ENCODE data around the gene CCDC60. TPM values are rescaled to one million over a fixed set of nuclear protein-coding genes. Genes with fewer than 3 reads are reported as not detected.

CCDC60 gene
- polyA plus RNA-seq, 3 donors: not detected

- H2AFZ ChIP-seq (ENCODE audit: insufficient read depth, low read depth, low read length, poor library complexity, severe bottlenecking): no peak overlapping the region
- no peaks in the 10 kb centered on the region for H3K36me3 Mint-ChIP-seq
- no peaks in the 10 kb centered on the region for H4K20me1 ChIP-seq (ENCODE audit: insufficient read depth, low read length)
- H3K27me3 ChIP-seq (ENCODE audit: control insufficient read depth in 2 of 2, insufficient read depth in 2 of 2, low read length in 2 of 2): no peaks in the 10 kb centered on the region
- no peaks in the 10 kb centered on the region for H3K4me1 Mint-ChIP-seq
- peaks cover 0 to 13% (median 0%) of the 10 kb centered on the region in 7 donors for H3K9me3 Mint-ChIP-seq
- H3K4me2 ChIP-seq (replicated peaks; ENCODE audit: extremely low read depth, low read length, poor library complexity, severe bottlenecking): no peak overlapping the region
- intact Hi-C loops (cut with micrococcal nuclease): no loop called here
- TF ChIP-seq CTCF (IDR thresholded peaks at IDR 0.05): no peak
- no peaks in the 10 kb centered on the region for H3K36me3 ChIP-seq (replicated peaks in 1 of 2; ENCODE audit: control insufficient read depth in 1 of 2, insufficient read depth in 2 of 2, low read length in 2 of 2)
- H3K4me3 ChIP-seq (replicated peaks in 1 of 3; ENCODE audit: low read depth in 2 of 3, low read length in 3 of 3): no peak overlapping the region
- H3K27me3 Mint-ChIP-seq (ENCODE audit: low read depth in 3 of 3): peaks cover 0 to 3% (median 2%) of the 10 kb centered on the region in 3 donors
- DNase-seq: no peak
- H3K4me3 Mint-ChIP-seq: no peak overlapping the region
- H3K9ac ChIP-seq (ENCODE audit: insufficient read depth, low read length, poor library complexity, severe bottlenecking): no peak overlapping the region
- no peak overlapping the region for H3K27ac Mint-ChIP-seq
- 75% methylated on average over 4 of the region's 6 CpGs for WGBS (ENCODE audit: insufficient coverage)
- no peaks in the 10 kb centered on the region for H3K9me3 ChIP-seq (replicated peaks in 1 of 2; ENCODE audit: control insufficient read depth in 1 of 2, insufficient read depth in 1 of 2, low read length in 2 of 2)
- no peaks in the 10 kb centered on the region for H3K4me1 ChIP-seq (ENCODE audit: control insufficient read depth in 1 of 2, insufficient read depth in 2 of 2, low read length in 2 of 2)
- H3K79me2 ChIP-seq (ENCODE audit: insufficient read depth, low read length): no peaks in the 10 kb centered on the region
- no peak overlapping the region for H3K27ac ChIP-seq (ENCODE audit: low read depth in 1 of 2, low read length in 2 of 2)
Measured at GRCh38 chr12:119292893-119293630, 41.5 kb upstream of the CCDC60 start.

- no peaks in the 10 kb centered on the region for H3K4me1 Mint-ChIP-seq
- H3K27me3 Mint-ChIP-seq (ENCODE audit: low read depth in 3 of 3): peaks cover 0 to 3% (median 0%) of the 10 kb centered on the region in 3 donors
- Histone ChIP-seq H3K9ac (ENCODE audit: insufficient read depth, low read length, poor library complexity, severe bottlenecking) (no peak overlapping the region), H3K9me3 (replicated peaks in 1 of 2; ENCODE audit: control insufficient read depth in 1 of 2, insufficient read depth in 1 of 2, low read length in 2 of 2) (no peaks in the 10 kb centered on the region), H3K79me2 (ENCODE audit: insufficient read depth, low read length) (no peaks in the 10 kb centered on the region), H3K4me3 (replicated peaks in 1 of 3; ENCODE audit: low read depth in 2 of 3, low read length in 3 of 3) (no peak overlapping the region), H4K20me1 (ENCODE audit: insufficient read depth, low read length) (no peaks in the 10 kb centered on the region), H2AFZ (ENCODE audit: insufficient read depth, low read depth, low read length, poor library complexity, severe bottlenecking) (no peak overlapping the region), H3K27me3 (ENCODE audit: control insufficient read depth in 2 of 2, insufficient read depth in 2 of 2, low read length in 2 of 2) (no peaks in the 10 kb centered on the region), H3K4me2 (replicated peaks; ENCODE audit: extremely low read depth, low read length, poor library complexity, severe bottlenecking) (no peak overlapping the region), H3K4me1 (ENCODE audit: control insufficient read depth in 1 of 2, insufficient read depth in 2 of 2, low read length in 2 of 2) (no peaks in the 10 kb centered on the region), H3K36me3 (replicated peaks in 1 of 2; ENCODE audit: control insufficient read depth in 1 of 2, insufficient read depth in 2 of 2, low read length in 2 of 2) (no peaks in the 10 kb centered on the region), H3K27ac (ENCODE audit: low read depth in 1 of 2, low read length in 2 of 2) (no peak overlapping the region)
- intact Hi-C loops (cut with micrococcal nuclease): no loop called here
- no peaks in the 10 kb centered on the region for H3K36me3 Mint-ChIP-seq
- H3K27ac Mint-ChIP-seq: no peak overlapping the region
- peaks cover 0 to 10% (median 0%) of the 10 kb centered on the region in 7 donors for H3K9me3 Mint-ChIP-seq
- no peak for DNase-seq
- no peak overlapping the region for H3K4me3 Mint-ChIP-seq
- WGBS (ENCODE audit: insufficient coverage): 66% methylated on average over 4 of the region's 5 CpGs
- no peak for TF ChIP-seq CTCF (IDR thresholded peaks at IDR 0.05)
Measured at GRCh38 chr12:119294211-119294610, 40.3 kb upstream of the CCDC60 start.

All from CD14-positive monocyte (primary cell).